MM.1S (cell line): ENCODE results near the gene BLOC1S1.

Source experiments
- DNase-seq: peaks from one replicate; pipeline ENCODE4 v3.0.0-alpha.2; 2015
- H2AFZ ChIP-seq: fragments of 300-600 bp; sonication (generic); 2 replicates; pipeline ENCODE4 v1.6.0; 2016; ENCODE audit warnings: antibody characterized with exemption, low read length
- H3F3A ChIP-seq: fragments of 300-600 bp; sonication (generic); 2 replicates; pipeline ENCODE4 v1.6.1; 2016; ENCODE audit warnings: mild to moderate bottlenecking, antibody characterized with exemption, low read length, moderate library complexity, mixed read lengths; ENCODE audit not compliant: insufficient read depth
- H3K27ac ChIP-seq: fragments of 300-600 bp; sonication (generic); 2 replicates; pipeline ENCODE4 v1.5.1; 2016; ENCODE audit warnings: mild to moderate bottlenecking, low read length
- H3K27me3 ChIP-seq: fragments of 300-600 bp; sonication (generic); replicated peaks from 2 replicates; pipeline ENCODE4 v1.6.0; 2016; ENCODE audit warnings: low read length; ENCODE audit not compliant: insufficient read depth
- H3K36me3 ChIP-seq: fragments of 300-600 bp; sonication (generic); replicated peaks from 2 replicates; pipeline ENCODE4 v1.6.1; 2016; ENCODE audit warnings: mild to moderate bottlenecking, low read length, mixed read lengths; ENCODE audit not compliant: insufficient read depth
- H3K4me1 ChIP-seq: fragments of 300-600 bp; sonication (generic); 2 replicates; pipeline ENCODE4 v1.6.1; 2016; ENCODE audit warnings: low read length, mixed read lengths
- H3K4me2 ChIP-seq: fragments of 300-600 bp; sonication (generic); 2 replicates; pipeline ENCODE4 v1.6.0; 2016; ENCODE audit warnings: low read depth, low read length
- H3K4me3 ChIP-seq: fragments of 300-600 bp; sonication (generic); 2 replicates; pipeline ENCODE4 v1.5.1; 2016; ENCODE audit warnings: low read length, mixed read lengths
- H3K79me2 ChIP-seq: fragments of 300-600 bp; sonication (generic); 2 replicates; pipeline ENCODE4 v1.6.1; 2016; ENCODE audit warnings: mixed run types, low read length, mixed read lengths
- H3K9ac ChIP-seq: fragments of 300-600 bp; sonication (generic); 2 replicates; pipeline ENCODE4 v1.6.1; 2016; ENCODE audit warnings: low read length, mixed read lengths
- H3K9me2 ChIP-seq: fragments of 300-600 bp; sonication (generic); replicated peaks from 2 replicates; pipeline ENCODE4 v1.6.1; 2016; ENCODE audit warnings: mild to moderate bottlenecking, low read length, mixed read lengths; ENCODE audit not compliant: insufficient read depth
- H3K9me3 ChIP-seq: fragments of 300-600 bp; sonication (generic); replicated peaks from 2 replicates; pipeline ENCODE4 v1.6.1; 2016; ENCODE audit warnings: mild to moderate bottlenecking, low read length, mixed read lengths; ENCODE audit not compliant: insufficient read depth
- H4K20me1 ChIP-seq: fragments of 300-600 bp; sonication (generic); 2 replicates; pipeline ENCODE4 v1.6.1; 2016; ENCODE audit warnings: mild to moderate bottlenecking, low read length, moderate library complexity, mixed read lengths; ENCODE audit not compliant: insufficient read depth
- EZH2 ChIP-seq: fragments of 300-600 bp; sonication (generic); optimal IDR thresholded peaks from 2 replicates; pipeline ENCODE3; 2017; ENCODE audit warnings: low read depth, mild to moderate bottlenecking, antibody characterized with exemption, low read length, mixed read lengths
- EZH2phosphoT487 ChIP-seq: fragments of 300-600 bp; sonication (generic); IDR thresholded peaks from 2 replicates; pipeline ENCODE4 v1.6.1; 2018; ENCODE audit warnings: antibody characterized with exemption, low read length
- TF ChIP-seq, protein P1 (sequence below): fragments of 300-600 bp; sonication (generic); IDR thresholded peaks from 2 replicates; pipeline ENCODE4 v1.5.1; 2016; ENCODE audit warnings: antibody characterized with exemption, low read length, mixed read lengths

BLOC1S1 gene

DNA sequence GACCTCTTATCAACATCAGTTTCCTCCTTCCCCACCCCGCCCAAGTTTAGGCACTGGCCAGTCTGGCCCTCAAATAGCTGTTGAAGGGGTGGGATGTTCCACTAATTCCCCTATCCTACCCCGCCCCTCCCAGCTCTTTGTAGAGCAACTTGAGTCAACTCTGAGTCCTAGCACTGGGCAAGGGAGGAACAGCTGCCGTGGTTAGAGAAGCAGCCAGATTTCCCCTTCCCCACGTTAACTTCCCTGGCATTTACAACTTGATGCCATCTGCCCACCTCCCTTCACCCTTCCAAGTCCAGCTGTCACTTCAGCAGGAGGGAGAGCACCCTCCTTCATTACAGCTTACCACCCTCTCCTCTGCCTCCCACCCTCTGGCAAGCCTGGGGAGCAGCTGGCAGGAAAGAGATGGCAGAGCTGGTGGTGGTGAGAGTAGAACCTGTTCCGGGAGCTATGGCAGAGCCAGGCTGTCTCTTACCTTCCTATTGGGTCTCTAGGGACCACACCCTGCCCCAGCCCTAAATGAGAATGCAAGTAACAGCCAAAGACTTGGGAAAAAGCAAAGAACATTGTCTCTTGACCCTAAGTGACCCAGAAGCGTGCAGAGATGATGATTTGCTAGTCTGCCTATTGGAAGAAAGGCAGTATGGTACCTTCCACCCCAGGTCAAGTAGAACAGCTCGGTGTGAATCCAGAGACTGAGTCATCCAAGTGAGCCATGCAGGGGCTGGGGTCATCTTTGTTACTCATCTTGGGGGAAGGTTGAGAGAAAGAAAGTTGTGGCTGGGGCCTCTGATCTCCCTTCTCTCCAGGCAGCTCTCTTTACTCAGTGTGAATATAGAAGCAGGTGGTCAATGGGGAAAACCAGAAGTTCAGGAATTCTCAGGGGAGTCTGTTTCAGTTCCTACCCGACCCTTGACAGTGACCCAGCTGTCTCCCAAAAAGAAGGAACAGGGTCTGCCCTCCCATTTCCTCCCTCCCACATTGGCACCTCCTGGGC lies 1.5 kb downstream of the BLOC1S1 start:
- Histone ChIP-seq H3K27me3 (peaks cover 13% of the 10 kb centered on the region; the same call in 1 of the 2 replicates), H3K9me3 (no peaks in the 10 kb centered on the region), H3K4me3 (peak overlapping the region; percentile 74), H3K36me3 (no peaks in the 10 kb centered on the region), H3K4me2 (peak overlapping the region; percentile 76), H3F3A (peaks cover 10% of the 10 kb centered on the region; the same call in 1 of the 2 replicates), H3K79me2 (peaks cover 21% of the 10 kb centered on the region), H4K20me1 (no peaks in the 10 kb centered on the region), H3K9ac (peak overlapping the region; percentile 73; the same call in 1 of the 2 replicates), H3K27ac (no peak overlapping the region), H3K4me1 (peaks cover 16% of the 10 kb centered on the region), H3K9me2 (no peaks in the 10 kb centered on the region), H2AFZ (peak overlapping the region; percentile 95)
- no peak for DNase-seq
- TF ChIP-seq EZH2phosphoT487, result no peak
- TF ChIP-seq, protein P1, sequence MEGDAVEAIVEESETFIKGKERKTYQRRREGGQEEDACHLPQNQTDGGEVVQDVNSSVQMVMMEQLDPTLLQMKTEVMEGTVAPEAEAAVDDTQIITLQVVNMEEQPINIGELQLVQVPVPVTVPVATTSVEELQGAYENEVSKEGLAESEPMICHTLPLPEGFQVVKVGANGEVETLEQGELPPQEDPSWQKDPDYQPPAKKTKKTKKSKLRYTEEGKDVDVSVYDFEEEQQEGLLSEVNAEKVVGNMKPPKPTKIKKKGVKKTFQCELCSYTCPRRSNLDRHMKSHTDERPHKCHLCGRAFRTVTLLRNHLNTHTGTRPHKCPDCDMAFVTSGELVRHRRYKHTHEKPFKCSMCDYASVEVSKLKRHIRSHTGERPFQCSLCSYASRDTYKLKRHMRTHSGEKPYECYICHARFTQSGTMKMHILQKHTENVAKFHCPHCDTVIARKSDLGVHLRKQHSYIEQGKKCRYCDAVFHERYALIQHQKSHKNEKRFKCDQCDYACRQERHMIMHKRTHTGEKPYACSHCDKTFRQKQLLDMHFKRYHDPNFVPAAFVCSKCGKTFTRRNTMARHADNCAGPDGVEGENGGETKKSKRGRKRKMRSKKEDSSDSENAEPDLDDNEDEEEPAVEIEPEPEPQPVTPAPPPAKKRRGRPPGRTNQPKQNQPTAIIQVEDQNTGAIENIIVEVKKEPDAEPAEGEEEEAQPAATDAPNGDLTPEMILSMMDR, result no peak
- TF ChIP-seq EZH2, result no peak

DNA sequence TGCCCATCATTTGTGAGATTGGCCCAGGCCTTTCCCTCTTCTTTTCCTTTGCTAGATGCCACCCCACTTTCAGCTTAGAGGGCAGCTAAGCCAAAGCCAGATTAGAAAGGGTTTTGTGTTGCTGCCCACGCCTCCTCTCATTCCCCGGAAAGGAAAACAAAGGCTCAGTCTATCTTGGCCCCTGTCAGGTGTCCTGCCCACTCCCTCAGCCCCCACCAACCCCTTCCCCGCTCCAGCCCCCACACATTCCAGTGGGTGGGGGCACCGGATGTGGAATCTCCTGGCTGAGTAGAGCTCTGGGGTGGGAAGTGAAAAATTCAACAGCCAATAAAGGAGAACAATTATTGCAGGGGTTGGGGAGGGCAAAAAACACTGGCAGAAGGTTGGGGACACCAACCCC lies 2.2 kb downstream of the BLOC1S1 start:
- Histone ChIP-seq H3K4me3 (no peak overlapping the region), H3K27ac (no peak overlapping the region), H3K4me1 (peaks cover 16% of the 10 kb centered on the region), H3K79me2 (peaks cover 21% of the 10 kb centered on the region), H3K27me3 (peaks cover 6% of the 10 kb centered on the region; the same call in 1 of the 2 replicates), H3F3A (peaks cover 10% of the 10 kb centered on the region; the same call in 1 of the 2 replicates), H3K36me3 (no peaks in the 10 kb centered on the region), H3K9me2 (no peaks in the 10 kb centered on the region), H2AFZ (no peak overlapping the region), H3K9ac (no peak overlapping the region), H4K20me1 (no peaks in the 10 kb centered on the region), H3K9me3 (no peaks in the 10 kb centered on the region), H3K4me2 (no peak overlapping the region)
- TF ChIP-seq, protein P1, result no peak
- TF ChIP-seq EZH2 (no peak), EZH2phosphoT487 (no peak)
- no peak for DNase-seq

DNA sequence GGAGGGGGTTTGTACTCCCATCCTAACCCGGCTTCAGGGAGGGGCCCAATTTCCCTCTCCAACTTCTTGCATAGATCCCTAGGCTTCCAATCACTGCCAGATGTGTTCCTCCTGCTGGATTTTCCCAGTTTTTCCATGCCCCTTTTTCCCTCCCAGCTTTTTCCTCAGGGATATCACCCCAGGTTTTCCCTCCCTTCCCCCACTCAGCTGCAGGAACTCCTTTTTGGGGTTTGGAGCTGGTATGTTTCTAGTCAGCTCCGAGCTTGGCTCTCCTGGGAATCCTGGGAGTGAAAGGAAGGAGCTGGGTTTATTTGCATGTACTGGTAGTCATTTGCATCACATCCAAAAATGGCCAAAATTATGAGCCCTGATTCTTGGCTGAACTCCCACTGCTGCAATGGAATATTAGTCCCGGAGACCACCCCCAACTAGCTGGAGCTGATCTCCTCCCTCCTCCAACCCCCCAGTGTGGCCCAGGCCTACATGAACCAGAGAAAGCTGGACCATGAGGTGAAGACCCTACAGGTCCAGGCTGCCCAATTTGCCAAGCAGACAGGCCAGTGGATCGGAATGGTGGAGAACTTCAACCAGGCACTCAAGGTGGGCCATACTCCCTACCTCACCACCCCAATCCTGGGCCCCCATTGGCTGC lies 2.9 kb downstream of the BLOC1S1 start:
- Histone ChIP-seq H3K79me2 (peaks cover 21% of the 10 kb centered on the region), H3K4me3 (no peak overlapping the region), H3K9me2 (no peaks in the 10 kb centered on the region), H3K4me1 (peaks cover 16% of the 10 kb centered on the region), H3K4me2 (no peak overlapping the region), H2AFZ (no peak overlapping the region), H3K27me3 (peaks cover 1% of the 10 kb centered on the region; the same call in 1 of the 2 replicates), H3K36me3 (no peaks in the 10 kb centered on the region), H3K9ac (no peak overlapping the region), H3K27ac (no peak overlapping the region), H4K20me1 (no peaks in the 10 kb centered on the region), H3F3A (peaks cover 10% of the 10 kb centered on the region; the same call in 1 of the 2 replicates), H3K9me3 (no peaks in the 10 kb centered on the region)
- DNase-seq, result no peak
- no peak for TF ChIP-seq EZH2
- no peak for TF ChIP-seq EZH2phosphoT487
- TF ChIP-seq, protein P1, result no peak
